Globus pallidus (tissue), 1 donor: ENCODE results near the gene CYP27C1.
"Not testable (repeated sequence)": the region's sequence is repeated elsewhere in the genome, so short reads cannot be mapped to it uniquely, and the experiment has no call there.

ENCODE experiments used
- DNase-seq: peaks from one replicate; pipeline ENCODE4 v3.0.0-alpha.2; 2015; ENCODE audit warnings: low spot score

Gene CYP27C1

DNA sequence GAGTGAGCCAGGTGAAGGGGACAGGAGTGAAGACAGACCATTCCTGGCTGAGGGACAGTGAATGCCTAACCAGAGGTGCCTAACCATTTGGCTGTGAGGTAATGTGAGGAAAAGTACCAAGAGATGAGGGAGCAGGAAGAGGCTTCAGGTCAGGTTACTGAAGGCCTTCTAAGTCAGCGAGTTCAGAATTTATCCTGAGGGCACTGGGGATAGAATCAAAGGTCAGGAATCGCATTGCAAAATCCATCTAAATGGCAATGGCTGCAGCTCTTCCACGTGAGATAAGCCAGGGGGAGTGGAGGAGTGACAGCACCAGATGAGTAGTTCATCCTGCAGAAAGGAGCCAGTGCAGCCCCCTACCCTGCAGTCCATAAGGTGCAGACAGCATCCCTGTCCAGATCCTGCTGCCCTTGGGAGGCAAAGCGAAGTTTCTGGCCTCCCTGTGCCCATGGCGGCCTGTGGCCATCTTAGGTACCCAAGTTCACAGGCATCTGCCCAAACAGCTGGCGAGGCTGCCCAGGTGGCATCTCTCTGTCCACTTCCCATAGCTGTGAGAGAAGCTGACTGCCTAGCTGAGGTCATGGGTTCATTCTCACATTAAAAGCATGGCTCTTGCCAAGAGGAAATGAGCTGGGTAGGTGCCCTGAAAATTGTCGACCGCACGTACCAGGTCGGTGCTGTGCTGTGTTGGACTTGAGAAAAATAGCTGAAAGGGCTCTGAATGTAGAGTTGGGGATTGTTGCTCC lies 49.5 kb downstream of the CYP27C1 start:
- DNase-seq: no peak

DNA sequence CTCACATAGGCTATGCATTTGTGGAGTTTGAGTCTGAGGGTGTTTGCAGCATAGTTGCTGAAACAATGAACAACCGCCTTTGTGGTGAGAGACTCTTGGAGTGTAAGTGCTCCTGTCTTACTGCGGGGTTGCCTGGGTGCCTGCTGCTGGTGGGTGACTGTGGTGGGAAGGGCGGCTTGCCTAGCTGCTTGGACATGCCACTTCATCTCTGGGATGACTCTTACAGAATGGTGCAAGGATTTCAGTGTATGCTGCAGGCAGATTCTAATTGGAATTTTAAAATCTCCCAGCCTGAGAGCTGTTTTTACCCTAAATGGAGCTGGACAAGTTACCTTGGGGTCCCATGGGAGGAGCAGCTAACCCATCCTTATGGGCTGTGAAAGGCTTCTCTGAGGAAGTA lies 50.1 kb downstream of the CYP27C1 start:
- DNase-seq: no peak

DNA sequence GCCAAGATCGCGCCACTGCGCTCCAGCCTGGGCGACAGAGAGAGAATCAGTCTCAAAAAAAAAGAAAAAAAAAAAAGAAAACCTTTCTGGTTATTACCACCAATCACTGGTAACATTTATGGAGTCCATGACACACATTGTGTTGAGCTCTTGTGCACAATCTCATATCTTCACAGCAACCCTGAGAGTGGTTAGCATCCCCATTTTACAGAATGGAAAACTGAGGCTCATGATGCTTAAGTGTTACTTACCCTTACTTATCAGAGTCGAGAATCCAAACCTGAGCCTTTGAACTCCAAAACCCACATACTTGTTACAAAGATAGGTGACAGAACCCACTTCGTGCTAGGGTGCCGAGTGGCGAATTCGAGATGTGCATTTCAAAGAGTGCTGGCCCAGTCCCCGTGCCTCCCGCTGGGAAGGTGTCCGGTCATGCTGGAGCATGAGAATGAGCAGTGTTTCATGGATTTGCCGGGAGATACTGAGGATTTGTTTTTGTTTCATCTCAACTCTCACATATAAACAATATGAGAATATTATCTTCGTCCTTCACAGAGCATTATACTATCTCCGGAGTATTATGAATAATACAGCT lies 50.9 kb downstream of the CYP27C1 start:
- no peak for DNase-seq

DNA sequence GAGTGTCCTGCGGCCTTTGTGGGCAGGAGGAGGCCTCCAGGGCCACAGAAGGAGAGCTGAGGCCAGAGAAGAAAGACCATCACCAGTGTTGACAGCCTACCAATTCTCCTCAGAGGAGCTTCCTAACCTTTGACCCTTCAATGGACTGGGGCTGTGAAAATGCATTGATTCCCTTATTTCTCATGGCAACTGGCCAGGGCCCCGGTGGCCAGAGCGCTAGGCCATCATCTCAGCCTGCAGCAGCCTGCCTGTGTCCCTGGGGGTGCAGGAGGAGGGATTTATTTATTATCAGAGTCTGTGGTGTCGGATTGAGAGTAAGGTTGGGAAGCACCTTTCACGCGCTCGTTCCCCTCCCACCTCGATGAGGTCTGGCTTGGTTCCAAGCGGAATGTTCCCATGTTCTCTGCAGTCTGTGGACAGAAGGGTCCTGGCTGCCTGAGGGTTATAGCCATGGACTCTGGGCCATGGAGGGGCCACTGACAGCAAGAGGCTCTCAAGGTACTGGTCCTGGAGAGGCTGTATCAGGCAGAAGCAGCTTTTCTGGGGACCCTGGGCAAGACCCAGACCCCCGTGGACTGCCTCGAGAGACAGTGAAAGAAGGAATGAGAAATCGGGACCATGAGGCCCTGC lies 53.8 kb downstream of the CYP27C1 start:
- no peak for DNase-seq

DNA sequence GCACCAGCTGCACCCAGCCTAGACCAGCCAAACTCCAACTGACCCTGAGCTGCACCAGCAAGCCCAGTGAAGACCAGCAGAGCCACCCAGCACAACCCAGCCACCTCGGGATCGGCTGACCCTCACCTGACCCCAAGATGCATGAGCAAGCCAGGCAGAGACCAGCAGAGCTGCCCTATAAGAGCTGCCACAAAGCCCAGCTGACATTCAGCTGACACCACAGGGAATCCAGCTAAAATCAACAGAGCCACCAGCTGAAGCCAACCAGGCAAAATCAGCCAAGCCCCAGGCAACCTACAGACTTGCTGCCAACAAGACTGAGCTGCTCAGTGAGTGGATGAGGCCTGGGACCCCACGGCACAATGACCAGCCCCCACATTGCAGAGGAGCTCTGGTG lies 54.6 kb downstream of the CYP27C1 start:
- no peak for DNase-seq

DNA sequence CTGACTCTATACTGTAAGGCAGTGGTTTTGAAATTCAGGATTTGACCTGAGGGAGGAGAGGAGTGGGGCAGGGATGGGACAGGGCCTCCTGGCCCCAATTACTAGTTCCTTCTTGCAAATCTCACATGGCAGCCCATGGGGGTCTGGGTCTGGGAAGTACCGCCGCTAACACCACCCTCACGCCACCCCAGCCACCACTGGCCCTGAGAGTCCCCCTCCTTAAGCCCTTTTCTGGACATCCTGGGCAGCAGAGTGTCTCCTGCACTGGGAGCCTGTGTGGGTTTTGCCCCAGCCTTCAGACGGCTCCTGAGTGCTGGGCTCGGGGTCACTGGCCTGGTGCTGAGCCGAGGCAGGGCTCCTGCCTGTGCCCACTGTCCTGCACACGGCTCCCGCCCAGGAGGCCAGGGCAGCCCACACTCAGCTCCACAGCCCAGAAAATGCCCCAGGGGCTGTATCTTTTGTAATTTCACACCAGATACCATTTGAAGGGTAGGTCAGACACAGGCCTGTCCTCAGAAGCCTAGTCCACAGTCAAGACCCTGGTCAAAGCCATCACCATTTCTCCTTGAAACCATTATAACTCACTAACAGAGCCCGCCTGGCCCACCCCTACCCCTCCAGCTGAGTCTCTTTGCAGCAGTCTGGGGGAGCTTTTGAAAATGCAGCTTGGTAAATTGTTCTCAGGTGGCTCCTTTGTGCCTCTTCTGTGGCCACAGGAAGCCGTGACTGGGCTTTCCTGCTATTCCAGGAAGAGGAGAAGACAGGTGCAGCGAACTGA lies 55.1 kb downstream of the CYP27C1 start:
- DNase-seq: no peak

DNA sequence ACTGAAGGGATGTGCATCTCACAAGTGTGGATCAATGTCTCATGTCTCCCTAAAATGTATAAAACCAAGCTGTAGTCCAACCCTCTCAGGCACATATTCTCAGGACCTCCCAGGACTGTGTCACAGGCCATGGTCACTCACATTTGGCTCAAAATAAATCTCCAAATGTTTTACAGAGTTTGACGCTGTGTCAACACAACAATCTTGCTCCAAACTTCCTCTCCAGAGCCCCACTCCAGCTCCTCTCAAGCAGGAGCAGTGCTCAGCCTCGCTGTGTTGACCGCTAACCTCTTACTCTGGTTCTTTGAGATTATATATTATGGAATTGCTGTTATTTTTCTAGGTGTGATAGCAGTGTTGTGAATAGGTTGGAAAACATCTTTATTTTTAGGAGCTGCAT lies 56.2 kb downstream of the CYP27C1 start:
- DNase-seq: no peak

DNA sequence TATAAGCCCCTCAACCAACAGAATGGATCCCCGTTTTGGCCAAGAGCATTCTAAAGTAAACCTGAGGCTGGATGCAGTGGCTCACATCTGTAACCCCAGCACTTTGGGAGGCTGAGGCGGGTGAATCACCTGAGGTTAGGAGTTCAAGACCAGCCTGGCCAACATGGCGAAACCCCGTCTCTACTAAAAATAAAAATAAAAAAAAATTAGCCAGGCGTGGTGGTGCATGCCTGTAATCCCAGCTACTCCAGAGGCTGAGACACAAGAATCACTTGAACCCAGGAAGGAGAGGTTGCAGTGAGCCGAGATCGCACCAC lies 57.1 kb downstream of the CYP27C1 start:
- not testable (repeated sequence) for DNase-seq

DNA sequence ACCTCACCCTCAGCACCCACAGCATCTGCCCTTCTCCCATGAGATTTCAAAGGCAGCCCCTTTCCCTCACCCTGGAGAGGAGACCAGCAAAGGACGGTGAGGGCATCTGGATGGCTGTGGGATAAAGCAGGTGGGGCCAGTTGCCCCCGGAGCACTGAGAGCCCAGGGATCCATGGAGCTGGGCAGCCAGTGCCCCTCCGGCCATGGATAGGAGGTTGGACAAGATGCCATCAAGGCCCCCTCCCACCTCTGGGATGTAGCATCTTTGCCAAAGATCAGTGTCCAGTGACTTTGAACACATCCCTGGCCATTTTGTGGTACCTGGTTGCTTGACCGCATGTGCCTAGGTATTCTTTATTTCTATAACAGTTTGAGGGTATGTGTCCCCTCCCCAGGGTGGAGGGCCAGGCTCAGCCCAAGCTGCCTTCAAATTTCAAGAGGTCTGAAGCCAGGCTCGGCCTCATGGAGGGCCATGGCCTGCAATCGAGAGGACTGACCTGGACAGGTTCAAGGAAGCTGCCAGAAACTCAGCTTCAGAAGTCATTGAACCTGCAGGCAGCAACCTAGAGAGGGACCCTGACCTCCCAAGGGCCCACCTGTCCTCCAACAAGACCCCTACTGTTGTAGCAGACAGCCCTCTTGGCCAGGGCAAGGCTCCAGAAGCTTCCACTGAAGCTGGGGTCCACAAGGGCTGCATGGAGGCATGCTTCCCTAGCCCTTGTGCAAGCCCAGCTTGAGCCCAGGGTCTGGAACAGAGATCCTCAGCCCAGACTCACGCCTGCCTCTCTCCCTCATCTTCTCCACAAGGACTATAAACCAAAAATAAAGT lies 57.6 kb downstream of the CYP27C1 start:
- DNase-seq: no peak

DNA sequence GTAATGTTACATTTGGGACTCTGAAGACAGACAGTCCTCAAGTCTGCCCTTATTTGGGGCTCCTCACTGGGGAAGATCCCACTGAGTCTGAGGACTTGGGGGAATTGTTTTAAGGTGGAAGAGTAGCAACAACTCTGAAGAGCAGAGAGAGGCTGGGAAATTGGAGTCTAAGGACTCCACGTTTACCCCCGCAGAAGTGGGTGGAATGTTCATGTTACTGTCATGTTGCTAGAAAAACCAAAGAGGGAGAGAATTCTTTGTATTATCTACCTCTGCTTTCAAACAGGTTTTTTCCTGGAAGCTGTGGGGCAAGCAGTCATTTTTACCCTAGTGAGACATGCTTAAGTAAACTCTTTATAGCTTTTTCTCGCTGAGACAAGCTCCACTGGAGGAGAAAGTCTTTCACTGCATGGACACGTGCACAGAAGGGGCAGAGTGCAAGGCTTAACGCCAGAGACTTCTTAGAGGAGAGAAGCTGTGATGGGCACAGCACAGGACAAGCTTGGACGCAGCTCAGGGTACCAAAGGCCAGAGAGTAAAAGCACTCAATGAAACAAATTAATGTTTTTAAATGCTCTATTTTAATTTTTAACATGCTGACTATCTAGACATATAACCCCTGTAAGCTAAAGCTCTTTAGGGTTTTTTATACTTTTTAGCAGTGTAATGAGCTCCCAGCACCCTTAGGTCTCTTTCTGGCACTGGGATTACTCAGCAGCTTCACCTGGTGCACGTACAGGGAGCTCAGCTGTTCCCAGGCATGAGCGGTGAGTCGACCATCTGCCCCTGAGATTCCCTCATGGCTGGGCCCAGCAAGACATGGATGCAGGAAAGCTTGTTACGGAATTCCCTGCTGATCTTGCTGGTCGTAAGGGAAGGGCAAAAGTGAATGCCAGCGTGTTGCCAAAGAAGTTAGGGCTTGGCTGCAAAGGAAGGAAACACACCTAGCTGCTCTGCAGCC lies 58.6 kb downstream of the CYP27C1 start:
- DNase-seq: no peak

DNA sequence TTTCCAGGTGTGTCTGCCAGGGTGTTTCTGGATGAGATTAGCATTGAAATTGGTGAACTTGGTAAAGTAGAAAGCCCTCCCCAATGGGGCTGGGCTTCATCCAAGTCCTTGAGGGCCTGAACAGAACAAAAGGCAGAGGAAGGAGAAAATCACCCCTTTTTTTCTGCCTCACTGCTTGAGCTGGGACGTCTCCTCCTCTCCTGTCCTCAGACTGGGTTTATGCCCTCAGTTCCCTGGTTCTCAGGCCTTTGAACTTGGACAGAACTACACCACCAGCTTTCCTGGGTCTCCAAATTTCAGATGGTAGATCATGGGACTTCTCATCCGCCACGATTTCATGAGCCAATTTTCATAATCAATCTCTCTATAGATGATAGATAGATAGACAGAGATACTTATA lies 59.4 kb downstream of the CYP27C1 start:
- no peak for DNase-seq

DNA sequence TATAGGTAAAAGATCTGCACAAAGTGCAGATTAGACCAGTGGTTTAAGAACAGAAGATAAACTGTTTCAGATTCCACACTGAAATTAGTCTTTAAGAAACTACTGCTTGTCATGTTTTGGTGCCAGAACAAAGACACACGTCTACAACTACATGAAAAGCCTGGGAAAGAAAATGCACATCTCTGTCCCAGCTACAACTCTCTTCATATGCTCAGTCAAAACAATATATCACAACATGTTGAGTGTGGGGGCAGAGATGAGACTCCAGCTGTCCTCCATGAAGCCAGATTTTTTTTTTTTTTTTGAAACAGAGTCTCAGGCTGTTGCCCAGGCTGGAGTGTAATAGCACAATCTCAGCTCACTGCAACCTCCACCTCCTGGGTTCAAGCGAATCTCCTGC lies 60.6 kb downstream of the CYP27C1 start:
- no peak for DNase-seq

DNA sequence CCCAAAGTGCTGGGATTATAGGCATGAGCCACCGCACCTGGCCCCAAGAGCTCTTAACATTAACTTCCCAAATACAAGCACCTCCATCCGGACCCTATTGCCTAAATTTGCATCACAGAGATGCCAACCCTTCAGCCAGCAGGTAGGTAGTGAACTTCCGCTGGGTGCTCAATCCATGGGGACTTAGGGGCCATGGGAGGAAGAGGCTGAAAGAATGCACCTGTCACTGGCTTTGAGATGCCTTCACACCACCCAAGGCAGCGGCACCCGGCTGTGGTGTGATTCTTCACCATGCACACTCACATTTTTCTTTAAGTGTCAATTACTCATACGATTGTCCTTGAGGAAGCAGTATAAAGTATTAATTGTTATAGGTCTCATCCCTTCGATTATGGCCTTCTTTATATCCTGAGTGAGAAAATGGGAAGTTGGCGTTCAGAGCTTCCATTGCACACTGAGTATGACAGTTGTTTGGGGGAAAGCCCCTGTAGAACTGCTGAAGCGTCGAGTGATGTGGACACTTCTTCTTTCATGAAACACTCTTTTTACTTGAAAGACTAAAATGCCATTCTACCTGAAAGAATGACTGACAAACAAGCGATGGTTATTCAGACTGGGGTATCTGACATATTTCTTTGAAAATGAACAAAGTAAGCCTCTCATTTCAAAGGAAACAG lies 61.3 kb downstream of the CYP27C1 start:
- peak; percentile 29 for DNase-seq

DNA sequence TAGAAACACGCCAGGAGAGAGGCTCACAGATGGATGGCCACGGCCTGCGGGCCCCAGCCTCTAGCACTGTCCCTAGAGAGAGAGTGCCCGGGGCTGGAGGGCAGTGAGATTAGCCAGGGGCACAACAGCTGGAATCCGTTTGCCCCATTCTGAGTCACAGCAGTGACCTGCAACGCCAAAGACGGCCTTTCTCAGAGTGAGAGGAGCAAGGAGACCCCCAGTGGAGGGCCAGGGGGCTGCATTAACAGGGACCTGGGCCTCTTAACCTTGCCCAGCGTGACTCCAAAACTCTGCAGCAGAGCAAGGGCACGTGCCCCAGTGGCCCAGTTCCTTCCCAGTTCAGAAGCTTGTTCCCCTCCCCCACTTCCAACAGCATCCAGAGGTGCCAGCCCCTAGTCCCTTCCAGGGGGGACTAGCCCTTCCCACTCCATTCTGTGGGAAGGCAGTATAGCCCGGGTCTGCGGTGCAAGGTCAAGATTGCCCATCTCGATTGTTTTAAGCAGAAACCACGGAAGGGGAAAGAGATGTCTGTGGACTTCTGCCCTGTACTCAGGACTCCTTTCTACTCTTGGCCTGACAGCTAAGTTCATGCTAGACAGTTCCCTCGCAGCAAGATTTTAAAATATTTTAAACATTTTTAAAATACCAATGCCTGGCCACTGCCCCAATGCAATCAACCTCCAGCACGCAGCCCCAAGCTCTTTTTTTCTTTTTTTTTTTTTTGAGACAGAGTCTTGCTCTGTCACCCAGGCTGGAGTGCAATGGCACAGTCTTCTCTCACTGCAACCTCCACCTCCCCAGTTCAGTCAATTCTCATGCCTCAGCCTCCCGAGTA lies 62.2 kb downstream of the CYP27C1 start:
- DNase-seq: no peak

DNA sequence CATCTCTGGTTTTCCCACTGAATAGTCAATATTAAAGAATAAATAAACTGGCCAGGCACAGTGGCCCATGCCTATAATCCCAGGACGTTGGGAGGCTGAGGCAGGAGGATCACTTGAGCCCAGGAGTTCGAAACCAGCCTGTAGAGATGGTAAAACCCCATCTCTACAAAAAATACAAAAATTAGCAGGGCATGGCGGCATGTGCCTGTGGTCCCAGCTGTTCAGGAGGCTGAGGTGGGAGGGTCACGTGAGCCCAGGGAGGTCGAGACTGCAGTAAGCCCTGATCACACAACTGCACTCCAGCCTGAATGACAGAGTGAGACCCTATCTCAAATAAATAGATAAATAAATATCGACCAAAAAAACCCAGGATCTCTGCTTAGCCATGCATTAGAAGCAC lies 63.0 kb downstream of the CYP27C1 start:
- DNase-seq: no peak

DNA sequence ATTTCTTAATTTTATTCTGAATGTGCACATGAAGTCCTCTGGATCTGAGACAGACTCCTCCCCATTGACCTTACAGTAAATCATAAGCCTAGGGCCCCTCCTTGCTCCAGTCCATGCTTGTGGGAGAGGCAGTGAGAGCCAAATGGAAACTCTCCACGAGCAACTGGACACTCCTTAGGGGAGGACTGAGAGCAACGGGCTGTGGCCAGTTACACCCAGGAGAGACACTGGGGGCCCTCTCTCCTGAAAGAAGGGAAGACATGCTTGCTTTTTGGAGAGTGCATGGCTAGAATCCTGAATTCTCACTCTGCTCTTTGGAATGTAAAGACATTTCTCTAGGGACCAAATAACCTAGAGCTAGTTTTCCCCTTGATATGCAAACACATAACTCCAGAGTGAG lies 64.2 kb downstream of the CYP27C1 start:
- DNase-seq: no peak

DNA sequence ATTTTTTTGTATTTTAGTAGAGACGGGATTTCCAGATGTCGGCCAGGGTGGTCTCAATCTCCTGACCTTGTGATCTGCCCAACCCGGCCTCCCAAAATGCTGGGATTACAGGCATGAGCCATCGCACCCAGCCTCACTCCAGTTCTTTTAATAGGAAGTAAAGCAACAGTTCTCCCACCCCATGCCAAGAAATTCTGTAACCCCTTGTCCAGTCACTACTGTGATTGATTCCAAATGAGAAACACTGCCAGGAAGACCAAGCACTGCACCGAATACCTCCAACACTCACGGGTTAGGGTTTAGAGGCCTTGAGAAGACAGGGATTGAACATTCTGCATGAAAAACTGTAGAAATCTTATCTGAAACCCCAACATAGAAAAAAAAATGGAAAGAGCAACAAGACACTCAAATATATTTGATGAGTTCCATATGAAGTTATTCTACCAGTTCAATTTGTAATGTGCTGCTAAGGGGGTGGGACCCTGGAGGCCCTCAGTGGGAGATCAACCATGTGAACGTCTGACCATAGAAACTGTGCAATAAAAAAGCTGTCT lies 65.0 kb downstream of the CYP27C1 start:
- DNase-seq: no peak

DNA sequence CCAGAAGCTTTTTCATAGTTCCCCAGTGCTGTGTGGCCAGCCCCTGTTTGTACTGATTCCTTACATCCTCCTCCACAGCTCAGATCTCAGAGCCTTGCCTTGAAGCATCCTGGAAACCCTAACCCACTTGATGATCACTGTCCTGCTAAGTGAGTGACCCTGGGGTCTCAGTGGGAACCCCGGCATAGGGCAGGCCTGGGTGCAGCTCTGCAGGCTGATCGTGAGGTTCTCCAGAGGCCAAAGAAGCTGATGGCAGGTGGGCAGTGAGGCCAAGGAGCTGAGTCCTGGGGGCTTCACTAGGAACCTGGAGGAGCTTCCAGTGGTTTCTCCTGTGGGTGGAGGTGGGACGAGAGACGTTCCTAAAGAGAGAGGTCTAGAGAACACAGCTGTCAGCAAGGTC lies 65.7 kb downstream of the CYP27C1 start:
- no peak for DNase-seq

DNA sequence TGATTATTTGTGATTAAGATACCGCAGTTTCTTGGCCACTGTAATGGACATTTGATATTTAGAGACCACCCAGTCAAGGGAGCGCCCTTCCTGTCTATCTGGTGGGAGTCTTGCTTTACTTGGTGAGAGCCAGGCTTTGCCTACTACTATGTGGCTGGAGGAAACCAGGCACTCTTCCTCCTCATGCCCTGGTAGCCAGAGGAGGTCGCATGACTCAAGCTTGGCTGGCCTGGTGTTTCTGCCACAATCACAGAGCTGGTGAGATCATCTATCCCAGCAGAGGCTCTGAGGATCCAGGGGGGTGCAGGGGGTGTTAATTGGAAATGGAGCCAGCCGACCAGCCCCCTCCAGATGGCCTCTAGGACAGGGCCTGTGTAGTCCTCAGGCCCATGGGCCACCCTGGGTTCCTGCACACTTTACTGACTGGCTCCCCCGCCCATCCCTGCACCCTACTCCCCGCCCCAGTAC lies 66.4 kb downstream of the CYP27C1 start:
- DNase-seq: peak; percentile 89
